Stimulated activated CD4-positive, alpha-beta T cell treated with anti-CD3 and anti-CD28 coated beads, Interleukin-12 subunit alpha, Interleukin-12 subunit beta, amount 100 ng/mL, for 48 hours (primary cell): ENCODE data around the gene LRRC42.
"Not testable (repeated sequence)": the region's sequence is repeated elsewhere in the genome, so short reads cannot be mapped to it uniquely, and the experiment has no call there.

Experiments used
- DNase-seq, 3 donors: peaks; one replicate each; pipeline ENCODE4 v3.0.0-alpha.2; 2020; ENCODE audit warnings: low read depth in 2 of 3, low spot score in 1 of 3

LRRC42 gene

DNA sequence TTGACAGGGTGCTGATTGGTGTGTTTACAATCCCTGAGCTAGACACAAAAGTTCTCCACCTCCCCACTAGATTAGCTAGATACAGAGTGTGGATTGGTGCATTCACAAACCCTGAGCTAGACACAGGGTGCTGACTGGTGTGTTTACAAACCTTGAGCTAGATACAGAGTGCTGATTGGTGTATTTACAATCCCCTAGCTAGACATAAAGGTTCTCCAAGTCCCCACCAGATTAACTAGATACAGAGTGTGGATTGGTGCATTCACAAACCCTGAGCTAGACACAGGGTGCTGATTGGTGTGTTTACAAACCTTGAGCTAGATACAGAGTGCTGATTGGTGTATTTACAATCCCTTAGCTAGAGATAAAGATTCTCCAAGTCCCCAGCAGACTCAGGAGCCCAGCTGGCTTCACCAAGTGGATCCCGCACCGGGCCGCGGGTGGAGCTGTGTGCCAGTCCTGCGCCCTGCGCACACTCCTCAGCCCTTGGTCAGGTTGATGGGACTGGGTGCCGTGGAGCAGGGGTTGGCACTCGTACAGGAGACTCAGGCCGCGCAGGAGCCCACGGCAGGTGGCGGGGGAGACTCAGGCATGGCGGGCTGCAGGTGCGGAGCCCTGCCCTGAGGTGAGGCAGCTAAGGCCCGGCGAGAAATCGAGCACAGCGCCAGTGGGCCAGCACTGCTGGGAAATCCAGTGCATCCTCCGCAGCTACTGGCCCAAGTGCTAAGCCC, 57.8 kb downstream of the LRRC42 start:
- not testable (repeated sequence) for DNase-seq

DNA sequence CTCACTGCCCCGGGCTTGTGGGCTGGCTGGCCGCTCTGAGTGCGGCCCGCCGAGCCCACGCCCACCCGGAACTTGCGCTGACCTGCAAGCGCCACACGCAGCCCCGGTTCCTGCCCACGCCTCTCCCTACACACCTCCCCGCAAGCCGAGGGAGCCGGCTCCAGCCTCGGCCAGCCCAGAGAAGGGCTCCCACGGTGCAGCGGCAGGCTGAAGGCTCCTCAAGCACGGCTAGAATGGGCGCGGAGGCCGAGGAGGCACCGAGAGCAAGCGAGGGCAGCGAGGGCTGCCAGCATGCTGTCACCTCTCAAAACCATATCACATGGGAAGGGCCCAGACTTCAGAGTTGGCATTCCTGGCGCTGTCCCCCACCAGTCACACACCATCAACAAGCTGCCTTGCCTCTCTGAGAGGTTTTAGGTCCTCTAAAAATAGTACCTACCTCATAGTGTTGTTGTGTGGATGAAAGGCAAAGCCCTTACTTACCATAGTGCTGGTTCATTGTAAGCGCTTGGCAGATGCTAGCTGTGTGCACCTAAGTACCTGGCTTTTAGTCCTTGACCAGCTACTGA, 58.4 kb downstream of the LRRC42 start:
- DNase-seq, result no peak

DNA sequence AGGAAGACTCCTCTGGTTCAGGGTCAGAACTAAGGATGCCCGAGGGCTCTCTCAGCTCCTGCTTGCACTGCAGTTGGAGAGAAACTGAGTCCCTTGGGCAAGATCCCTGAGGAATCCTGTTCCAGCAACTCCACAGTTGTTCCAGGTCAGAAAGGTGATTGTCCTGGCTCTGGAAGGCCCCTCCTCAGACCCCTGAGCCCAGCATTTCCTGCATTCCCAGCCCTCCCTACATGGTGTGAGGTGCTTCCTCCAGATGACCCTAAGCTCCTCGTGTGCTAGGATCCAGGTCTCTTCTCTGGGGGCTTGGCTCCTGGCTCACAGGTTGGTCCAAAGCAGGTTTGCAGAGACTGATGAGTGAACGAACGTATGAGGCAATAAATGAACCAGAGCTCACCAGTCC, 60.4 kb downstream of the LRRC42 start:
- no peak for DNase-seq

DNA sequence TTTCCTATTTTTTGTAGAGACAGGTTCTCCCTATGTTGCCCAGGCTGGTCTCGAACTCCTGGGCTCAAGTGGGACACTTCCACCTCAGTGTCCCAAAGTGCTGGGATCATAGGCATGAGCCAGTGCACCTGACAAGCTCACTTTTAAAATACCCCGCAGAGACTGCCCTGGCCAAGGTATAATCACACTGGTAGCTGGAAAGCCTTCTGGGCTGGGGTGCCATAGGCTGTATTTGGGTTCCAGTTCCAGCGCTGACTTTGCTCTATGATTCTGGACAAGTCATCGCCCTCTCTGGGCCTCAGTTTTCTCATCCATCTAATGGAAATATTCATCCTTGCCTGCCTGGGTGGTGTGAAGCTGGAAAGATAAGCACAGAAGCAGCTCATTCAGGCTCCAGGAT, 61.5 kb downstream of the LRRC42 start:
- no peak for DNase-seq

DNA sequence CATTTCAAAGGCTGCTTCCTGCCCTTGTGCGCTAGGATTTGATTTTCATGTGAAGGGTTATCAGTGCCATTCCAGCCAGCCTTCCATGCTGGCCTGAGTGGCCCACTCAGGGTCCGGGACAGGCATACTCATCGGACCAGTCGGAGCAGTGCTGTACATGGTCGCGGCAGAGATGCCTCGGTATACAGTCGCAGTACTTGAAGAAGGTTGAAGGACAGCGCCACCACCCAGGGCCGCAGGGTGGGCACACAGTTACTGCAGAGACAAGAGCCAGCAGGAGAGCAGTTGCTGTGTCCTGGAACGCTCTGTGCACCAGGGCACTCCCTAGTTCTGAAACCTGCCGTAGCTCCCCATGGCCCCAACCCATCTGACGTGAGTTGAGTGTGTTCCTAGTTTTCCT, 62.7 kb downstream of the LRRC42 start:
- no peak for DNase-seq

DNA sequence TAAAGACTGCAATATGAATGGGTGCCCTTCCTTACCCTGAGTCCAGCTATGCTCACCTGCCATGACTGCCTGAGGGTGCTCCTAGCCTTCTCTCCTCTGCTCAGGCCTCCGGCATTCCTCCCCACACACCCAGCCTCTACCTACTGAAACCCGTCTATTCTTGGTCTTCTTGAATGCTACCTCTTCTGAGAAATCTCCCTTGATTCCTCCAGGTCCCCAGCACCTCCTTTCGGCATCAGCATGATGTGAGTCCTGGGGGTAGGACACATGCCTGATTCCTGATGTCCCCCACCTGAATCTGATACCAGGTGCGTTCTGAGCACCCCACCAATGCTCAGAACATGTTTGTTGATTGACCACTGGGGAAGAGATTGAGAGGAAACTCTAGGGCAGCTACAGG, 63.3 kb downstream of the LRRC42 start:
- no peak for DNase-seq

DNA sequence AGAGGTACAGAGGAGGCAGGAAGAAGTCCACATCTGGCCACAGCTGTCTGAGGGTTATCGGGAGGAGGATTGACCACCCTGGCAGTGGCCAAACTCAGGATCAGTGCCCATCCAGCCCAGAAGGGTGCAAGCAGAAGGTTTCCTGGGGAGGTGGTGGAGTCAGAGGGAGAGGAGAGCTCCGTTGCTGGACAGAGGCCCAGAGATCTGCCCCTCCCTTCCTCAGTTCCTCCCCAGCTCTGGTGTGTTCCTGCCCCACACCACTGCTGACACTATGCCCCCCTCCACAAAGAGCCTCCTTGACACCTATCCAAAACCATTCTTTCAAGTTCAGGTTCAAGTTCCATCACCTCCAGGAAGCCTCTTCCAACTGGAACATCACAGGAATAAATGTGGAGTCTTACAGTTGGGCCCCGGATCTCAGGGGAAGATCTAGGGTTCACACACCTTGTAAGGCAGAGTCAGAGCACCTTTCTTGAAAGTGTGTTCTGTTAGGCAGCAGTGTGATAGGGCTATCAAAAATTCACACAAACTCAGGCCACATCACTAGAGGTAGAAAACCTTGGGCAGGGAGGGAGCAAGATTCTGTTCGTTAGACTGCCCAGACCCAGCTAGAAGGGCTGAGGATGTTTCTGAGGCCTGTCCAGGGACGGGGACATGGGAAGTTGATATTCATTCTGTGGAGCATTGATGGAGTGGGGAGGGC, 64.4 kb downstream of the LRRC42 start:
- no peak for DNase-seq

DNA sequence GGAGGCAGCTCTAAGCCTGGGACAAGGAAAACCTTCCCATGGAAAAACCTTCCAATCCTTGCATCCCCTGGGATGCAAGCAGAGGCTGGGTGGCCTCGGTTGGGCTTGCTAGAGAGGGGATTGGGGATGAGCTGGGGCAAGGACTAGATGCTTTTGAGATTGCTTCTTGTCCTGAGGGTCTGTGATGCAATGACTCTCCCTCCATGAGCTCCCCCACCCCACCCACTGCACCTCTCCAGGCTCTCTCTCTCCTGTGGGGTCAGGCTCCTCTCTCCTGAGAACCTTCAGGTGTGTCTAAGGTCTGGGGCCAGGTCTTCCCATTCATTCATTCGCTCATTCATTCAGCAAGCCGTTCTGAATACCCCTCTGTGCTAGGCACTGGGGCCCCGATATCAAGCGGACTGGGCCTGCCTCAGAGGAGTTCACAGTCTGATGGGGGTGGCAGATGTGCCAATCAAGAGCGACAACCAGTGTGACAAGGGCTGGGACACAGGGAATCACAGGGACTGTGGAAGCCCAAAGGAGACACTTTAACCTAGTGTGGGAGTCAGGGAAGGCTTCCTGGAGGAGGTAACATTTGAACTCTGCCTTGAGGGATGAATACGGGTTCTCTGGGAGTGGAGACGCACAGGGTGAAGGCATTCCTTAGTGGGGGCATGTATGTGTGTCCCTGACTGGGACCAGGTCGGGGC, 65.3 kb downstream of the LRRC42 start:
- no peak for DNase-seq

DNA sequence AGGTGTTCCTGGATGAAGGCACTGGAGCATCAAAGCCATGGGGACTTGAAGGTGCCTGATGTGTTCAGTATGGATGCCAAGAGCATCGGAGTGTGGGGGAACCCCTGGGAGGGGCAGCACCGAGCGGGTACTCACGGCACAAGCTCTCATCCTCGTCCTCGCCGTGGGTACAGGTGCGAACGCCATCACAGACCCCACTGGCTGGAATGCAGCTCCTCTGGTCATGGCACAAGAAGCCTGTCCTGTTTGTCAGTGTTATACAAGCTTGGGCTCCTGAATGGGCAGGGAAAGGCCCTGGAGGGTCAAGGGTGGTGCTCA, 65.8 kb downstream of the LRRC42 start:
- no peak for DNase-seq

DNA sequence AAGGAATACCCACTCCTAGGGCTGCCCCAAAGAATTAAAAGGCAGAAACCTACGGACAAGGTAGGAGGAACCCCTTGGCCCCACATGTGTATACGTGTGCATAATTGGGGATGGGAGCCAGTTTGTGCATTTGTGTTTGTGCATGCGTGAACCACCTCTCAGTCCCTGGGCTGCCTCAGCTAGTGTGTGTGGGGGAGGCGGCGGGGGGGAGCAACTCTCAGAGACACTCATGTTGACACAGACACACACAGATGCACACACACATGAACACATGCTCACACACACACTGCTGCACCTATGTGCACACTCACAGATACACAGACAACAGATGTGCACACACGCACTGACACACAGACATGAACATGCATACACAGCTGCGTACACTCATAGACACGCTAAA, 66.7 kb downstream of the LRRC42 start:
- no peak for DNase-seq

DNA sequence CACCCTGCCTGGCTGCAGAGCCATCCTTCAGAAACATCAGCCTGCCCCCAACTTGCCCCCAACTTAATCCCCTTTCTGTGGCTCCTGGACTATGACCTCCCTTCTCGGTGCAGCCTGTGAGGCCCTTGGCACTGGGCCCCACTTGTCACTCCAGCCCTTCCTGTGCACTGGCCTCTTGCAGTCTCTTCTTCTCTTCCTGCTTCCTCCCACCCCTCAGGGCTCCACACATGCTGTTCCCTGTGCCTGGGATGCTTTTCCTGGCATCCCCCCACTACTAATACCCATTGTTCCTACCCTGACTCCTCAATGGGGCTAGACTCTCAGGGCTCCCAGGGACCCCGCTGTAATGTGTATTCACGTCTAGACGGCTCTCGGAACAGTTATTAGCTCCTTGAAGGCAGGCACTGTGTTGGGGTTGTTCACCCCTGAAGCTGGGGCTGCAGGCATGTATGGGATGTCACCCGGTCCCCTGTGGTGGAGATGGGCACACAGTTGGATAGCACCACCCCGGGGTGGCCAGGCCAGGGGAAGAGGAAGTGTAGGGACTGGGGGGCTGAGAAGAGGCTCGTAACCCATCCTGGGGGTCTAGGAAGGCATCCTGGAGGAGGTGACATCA, 67.4 kb downstream of the LRRC42 start:
- DNase-seq, result no peak

DNA sequence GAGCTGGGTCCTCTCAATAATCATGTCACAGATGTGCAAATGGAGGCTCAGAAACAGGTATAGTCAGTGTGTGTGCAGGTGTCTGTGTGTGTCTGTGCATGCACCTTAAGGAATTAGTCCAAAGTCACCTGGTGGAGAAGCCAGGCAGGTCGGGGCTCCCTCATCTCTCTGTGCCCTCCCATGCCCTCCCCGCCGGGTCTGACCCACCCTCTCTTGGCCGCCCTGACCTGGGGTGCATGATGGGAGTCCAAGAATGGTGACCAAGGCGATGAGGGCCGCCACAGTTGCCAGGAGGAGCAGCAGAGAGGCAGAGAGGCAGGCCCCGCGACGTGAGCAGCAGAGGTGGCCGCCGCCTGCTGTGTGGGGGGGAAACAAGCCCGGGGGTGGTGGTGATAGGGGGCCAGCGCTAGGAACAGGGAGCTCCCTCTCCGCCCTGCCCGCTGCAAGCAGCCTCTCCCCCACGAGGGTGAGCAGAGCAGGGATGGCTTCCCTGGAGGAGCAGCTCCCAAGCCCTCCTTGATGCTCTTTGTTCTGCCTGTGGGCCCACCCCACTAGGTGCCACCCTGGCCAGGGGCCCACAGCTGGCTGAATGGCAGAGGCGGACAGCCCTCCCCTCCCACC, 68.0 kb downstream of the LRRC42 start:
- DNase-seq, result no peak

DNA sequence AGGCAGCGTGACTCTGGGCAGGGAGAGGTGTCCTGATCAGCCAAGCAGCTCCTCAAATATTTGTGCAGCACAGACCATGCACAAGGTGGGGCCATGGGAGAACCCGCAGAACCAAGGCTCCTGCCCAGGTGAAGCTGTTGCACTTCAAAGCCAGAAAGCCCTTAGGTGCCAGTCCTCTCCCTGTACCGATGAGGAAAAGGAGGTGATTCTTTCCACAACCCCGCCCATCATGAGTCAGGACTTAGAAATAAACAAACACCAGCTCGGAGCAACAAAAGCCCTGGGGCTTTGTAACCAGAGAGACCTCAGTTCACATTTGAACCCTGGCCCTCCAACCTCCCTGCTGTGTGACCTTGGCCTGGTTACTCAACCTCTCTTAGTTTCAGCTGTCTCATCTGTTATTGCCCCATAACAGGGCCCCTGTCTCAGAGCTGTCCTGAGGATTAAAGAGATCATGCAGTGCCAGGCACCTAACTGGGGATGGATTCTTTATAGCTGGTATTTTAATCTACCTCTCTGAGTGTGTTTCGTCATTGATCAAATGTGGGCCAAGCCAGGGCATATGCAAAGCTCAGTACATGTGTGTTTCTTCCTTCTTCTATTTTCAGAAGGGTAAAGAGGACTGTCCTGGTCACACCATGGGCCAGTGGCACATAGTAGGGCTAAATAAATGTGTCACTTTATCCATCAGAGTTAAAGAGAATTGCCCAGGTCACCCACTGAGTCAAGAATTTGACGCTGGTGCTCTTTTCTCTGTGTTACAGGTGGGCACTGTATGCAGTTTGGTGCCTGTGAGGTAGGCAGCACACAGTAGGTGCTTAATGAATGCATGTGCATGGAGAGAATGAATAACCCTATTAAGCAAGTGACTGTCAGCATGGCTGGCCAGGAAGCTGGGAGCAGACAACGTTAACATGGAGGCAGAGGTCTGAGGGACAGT, 70.5 kb downstream of the LRRC42 start:
- DNase-seq, result no peak
